ENCODE results near the gene CCL13. TPM values are rescaled to one million over a fixed set of nuclear protein-coding genes. Genes with fewer than 3 reads are reported as not detected.

The CCL13 gene
- total and polyA plus RNA-seq, 10 of the 15 experiments (the other 5 are each of a cell fraction or from before 2014, with no cell fraction given), result not detected

DNA sequence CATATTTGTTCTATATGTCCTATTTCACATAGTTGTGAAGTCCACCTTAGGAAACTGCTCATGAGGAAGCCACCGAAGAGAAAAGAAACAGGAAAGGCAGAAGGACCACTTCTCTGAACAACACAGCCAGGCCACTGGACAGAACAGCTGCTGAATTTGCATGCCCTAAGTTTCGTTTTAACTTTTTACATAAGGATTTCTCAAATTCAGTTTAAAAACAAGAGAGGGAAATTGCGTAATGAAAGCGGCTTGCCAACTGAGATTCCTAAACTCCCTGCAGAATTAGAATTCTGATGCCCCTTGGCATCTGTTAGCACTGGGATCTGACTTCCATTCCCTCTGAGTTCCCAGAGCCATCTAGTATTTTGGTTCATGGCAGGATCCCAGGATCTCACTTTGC is 42.0 kb upstream of the CCL13 start:
- Histone ChIP-seq H3K9me3 (replicated peaks; ENCODE audit: control insufficient read depth, insufficient read depth, low read length) (no peaks in the 10 kb centered on the region), H3K9ac (ENCODE audit: control insufficient read depth, insufficient read depth, low read length) (no peak overlapping the region), H4K20me1 (ENCODE audit: control insufficient read depth, insufficient read depth) (no peaks in the 10 kb centered on the region), H3K36me3 (ENCODE audit: control insufficient read depth in 2 of 2, insufficient read depth in 2 of 2, low read length in 1 of 2) (no peaks in the 10 kb centered on the region), H3K4me2 (ENCODE audit: control insufficient read depth, insufficient read depth) (peak overlapping the region; percentile 7; the same call in 1 of the 2 replicates), H3K79me2 (ENCODE audit: control insufficient read depth, insufficient read depth, low read length) (no peaks in the 10 kb centered on the region), H3K4me1 (ENCODE audit: control insufficient read depth, insufficient read depth, low read length) (0 out of 2 replicates have a peak, but pooled peaks cover 3% of the 10 kb centered on the region), H3K27ac (ENCODE audit: control insufficient read depth, insufficient read depth) (no peak overlapping the region), H3K4me3 (no peak overlapping the region), H3K27me3 (replicated peaks in 1 of 2; ENCODE audit: control insufficient read depth in 2 of 2, insufficient read depth in 2 of 2, low read length in 1 of 2) (no peaks in the 10 kb centered on the region), H2AFZ (ENCODE audit: control insufficient read depth, low read depth, low read length) (no peak overlapping the region)
- RAD21 ChIA-PET (ENCODE audit: unreplicated experiment), result no interaction called here
- DNase-seq (ENCODE audit: low read depth, low spot score), result no peak
- CTCF ChIA-PET, result no interaction called here
- TF ChIP-seq POLR2AphosphoS2 (IDR thresholded peaks at IDR 0.05; ENCODE audit: low read depth, low read length) (no peak), RBBP5 (conservative IDR thresholded peaks at IDR 0.05) (no peak), NRF1 (conservative IDR thresholded peaks at IDR 0.05; ENCODE audit: low read depth, low read length) (no peak), SUZ12 (IDR thresholded peaks at IDR 0.05; ENCODE audit: unreplicated experiment) (no peak), CEBPB (IDR thresholded peaks at IDR 0.05; ENCODE audit: borderline replicate concordance in 1 of 2, low read depth in 2 of 2, low read length in 2 of 2) (no peak), SIN3A (IDR thresholded peaks at IDR 0.05; ENCODE audit: low read depth, low read length) (no peak), TARDBP (IDR thresholded peaks at IDR 0.05; ENCODE audit: borderline replicate concordance) (no peak), TCF3 (IDR thresholded peaks at IDR 0.05; ENCODE audit: borderline replicate concordance, insufficient read depth, low read depth, low read length) (no peak), PML (IDR thresholded peaks at IDR 0.05; ENCODE audit: low read length) (no peak), CBX5 (IDR thresholded peaks at IDR 0.05; ENCODE audit: low read depth) (no peak), CHD2 (IDR thresholded peaks at IDR 0.05; ENCODE audit: borderline replicate concordance, low read depth, low read length) (no peak)
- TF ChIP-seq, protein P1, sequence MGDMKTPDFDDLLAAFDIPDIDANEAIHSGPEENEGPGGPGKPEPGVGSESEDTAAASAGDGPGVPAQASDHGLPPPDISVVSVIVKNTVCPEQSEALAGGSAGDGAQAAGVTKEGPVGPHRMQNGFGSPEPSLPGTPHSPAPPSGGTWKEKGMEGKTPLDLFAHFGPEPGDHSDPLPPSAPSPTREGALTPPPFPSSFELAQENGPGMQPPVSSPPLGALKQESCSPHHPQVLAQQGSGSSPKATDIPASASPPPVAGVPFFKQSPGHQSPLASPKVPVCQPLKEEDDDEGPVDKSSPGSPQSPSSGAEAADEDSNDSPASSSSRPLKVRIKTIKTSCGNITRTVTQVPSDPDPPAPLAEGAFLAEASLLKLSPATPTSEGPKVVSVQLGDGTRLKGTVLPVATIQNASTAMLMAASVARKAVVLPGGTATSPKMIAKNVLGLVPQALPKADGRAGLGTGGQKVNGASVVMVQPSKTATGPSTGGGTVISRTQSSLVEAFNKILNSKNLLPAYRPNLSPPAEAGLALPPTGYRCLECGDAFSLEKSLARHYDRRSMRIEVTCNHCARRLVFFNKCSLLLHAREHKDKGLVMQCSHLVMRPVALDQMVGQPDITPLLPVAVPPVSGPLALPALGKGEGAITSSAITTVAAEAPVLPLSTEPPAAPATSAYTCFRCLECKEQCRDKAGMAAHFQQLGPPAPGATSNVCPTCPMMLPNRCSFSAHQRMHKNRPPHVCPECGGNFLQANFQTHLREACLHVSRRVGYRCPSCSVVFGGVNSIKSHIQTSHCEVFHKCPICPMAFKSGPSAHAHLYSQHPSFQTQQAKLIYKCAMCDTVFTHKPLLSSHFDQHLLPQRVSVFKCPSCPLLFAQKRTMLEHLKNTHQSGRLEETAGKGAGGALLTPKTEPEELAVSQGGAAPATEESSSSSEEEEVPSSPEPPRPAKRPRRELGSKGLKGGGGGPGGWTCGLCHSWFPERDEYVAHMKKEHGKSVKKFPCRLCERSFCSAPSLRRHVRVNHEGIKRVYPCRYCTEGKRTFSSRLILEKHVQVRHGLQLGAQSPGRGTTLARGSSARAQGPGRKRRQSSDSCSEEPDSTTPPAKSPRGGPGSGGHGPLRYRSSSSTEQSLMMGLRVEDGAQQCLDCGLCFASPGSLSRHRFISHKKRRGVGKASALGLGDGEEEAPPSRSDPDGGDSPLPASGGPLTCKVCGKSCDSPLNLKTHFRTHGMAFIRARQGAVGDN (IDR thresholded peaks at IDR 0.05), result no peak
- intact Hi-C loops (cut with micrococcal nuclease; ENCODE audit: unreplicated experiment), result no loop called here
- POLR2A ChIA-PET, result no interaction called here
- no peak for FAIRE-seq
- ATAC-seq, result no peak
- 10% methylated on average over 4 of the region's 4 CpGs for WGBS (ENCODE audit: insufficient coverage, insufficient replicate concordance, low lambda C conversion rate, missing lambda C conversion rate)
- SMC1A ChIA-PET (ENCODE audit: uncharacterized antibody, unreplicated experiment), result no interaction called here
- no TSS peak for BruUV-seq (replicated peaks)
- in situ Hi-C loops (cut with MboI), result no loop called here

All from GM12878 (cell line).